ENCODE data around the gene IFTAP. TPM values are rescaled to one million over a fixed set of nuclear protein-coding genes. Genes with fewer than 3 reads are reported as not detected.
"Not testable (repeated sequence)": the region's sequence is repeated elsewhere in the genome, so short reads cannot be mapped to it uniquely, and the experiment has no call there.

Gene IFTAP
- total and polyA plus RNA-seq, 2 donors (not counting 3 experiments of a cell fraction or from before 2014, with no cell fraction given): 15.8 to 19.6 TPM

- POLR2A ChIA-PET: no interaction called here
- no peak for TF ChIP-seq EZH2 (IDR thresholded peaks at IDR 0.05; ENCODE audit: borderline replicate concordance, low read depth, low read length, severe bottlenecking)
- no peak for TF ChIP-seq FOS (IDR thresholded peaks at IDR 0.05; ENCODE audit: borderline replicate concordance, insufficient read depth, low read length)
- no peak for TF ChIP-seq MAX (IDR thresholded peaks at IDR 0.05; ENCODE audit: insufficient read depth, insufficient read length)
- TF ChIP-seq CTCF (IDR thresholded peaks at IDR 0.05; ENCODE audit: extremely low read depth in 1 of 2, insufficient read depth in 1 of 2, low read depth in 1 of 2, low read length in 2 of 2): no peak
- no peak for TF ChIP-seq POLR2A (IDR thresholded peaks at IDR 0.05; ENCODE audit: low read depth, low read length)
- no peak for TF ChIP-seq JUN (IDR thresholded peaks at IDR 0.05; ENCODE audit: borderline replicate concordance, insufficient read depth, insufficient read length, low read depth)
- TF ChIP-seq GATA2 (IDR thresholded peaks at IDR 0.05; ENCODE audit: insufficient read depth, insufficient read length, low read depth, low read length): no peak
- TF ChIP-seq MYC (IDR thresholded peaks at IDR 0.05; ENCODE audit: low read depth, low read length): no peak
- TF ChIP-seq POLR2AphosphoS5 (IDR thresholded peaks at IDR 0.05; ENCODE audit: insufficient read depth, low read depth, low read length): no peak
- BruUV-seq (replicated peaks): no TSS peak
Observed at GRCh38 chr11:36550385-36551115, 43.8 kb upstream of the IFTAP start.

GRCh38 chr11:36557390-36557789 lies 36.9 kb upstream of the IFTAP start:
- H3K36me3 ChIP-seq (ENCODE audit: control insufficient read depth in 2 of 2, extremely low read depth in 1 of 2, insufficient read depth in 2 of 2, low read length in 2 of 2); DNase-seq (ENCODE audit: low read depth, low spot score); H3K4me1 ChIP-seq (ENCODE audit: control insufficient read depth, extremely low read depth, insufficient read depth, low read length); FAIRE-seq; H3K9me1 ChIP-seq (replicated peaks; ENCODE audit: control insufficient read depth, extremely low read depth, insufficient read depth, low read length); H3K27me3 ChIP-seq (ENCODE audit: control insufficient read depth in 2 of 2, insufficient read depth in 2 of 2, low read length in 2 of 2); H3K27ac ChIP-seq (ENCODE audit: insufficient read depth, low read depth, low read length); H3K4me3 ChIP-seq (replicated peaks in 1 of 3; ENCODE audit: insufficient read depth in 1 of 3, low read depth in 1 of 3, low read length in 3 of 3); POLR2A ChIA-PET; H3K9ac ChIP-seq (replicated peaks; ENCODE audit: extremely low read depth, insufficient read depth, low read length); H4K20me1 ChIP-seq (replicated peaks; ENCODE audit: control insufficient read depth, extremely low read depth, insufficient read depth, low read length); H3K4me2 ChIP-seq (ENCODE audit: insufficient read depth, low read length); H3K9me3 ChIP-seq (replicated peaks; ENCODE audit: control insufficient read depth, insufficient read depth, low read length); intact Hi-C loops (cut with micrococcal nuclease); H3K79me2 ChIP-seq (ENCODE audit: control insufficient read depth, insufficient read depth, low read length); H2AFZ ChIP-seq (ENCODE audit: low read depth, low read length); CTCF ChIA-PET; BruUV-seq (replicated peaks); dilution Hi-C loops (cut with MboI; ENCODE audit: extremely low pct_ligation_motif_present, low sequenced_read_pairs): not testable (repeated sequence)

More at GRCh38 chr11:36550385-36551115, 43.8 kb upstream of the IFTAP start:
- dilution Hi-C loops (cut with MboI; ENCODE audit: extremely low pct_ligation_motif_present, low sequenced_read_pairs): no loop called here
- DNase-seq (ENCODE audit: low read depth, low spot score) (no peak), FAIRE-seq (no peak)
- no peak overlapping the region for H3K4me2 ChIP-seq (ENCODE audit: insufficient read depth, low read length)
- H3K9me1 ChIP-seq (replicated peaks; ENCODE audit: control insufficient read depth, extremely low read depth, insufficient read depth, low read length): no peaks in the 10 kb centered on the region
- no peaks in the 10 kb centered on the region for H4K20me1 ChIP-seq (replicated peaks; ENCODE audit: control insufficient read depth, extremely low read depth, insufficient read depth, low read length)
- intact Hi-C loops (cut with micrococcal nuclease): no loop called here
- H2AFZ ChIP-seq (ENCODE audit: low read depth, low read length): no peak overlapping the region
- H3K27me3 ChIP-seq (ENCODE audit: control insufficient read depth in 2 of 2, insufficient read depth in 2 of 2, low read length in 2 of 2): no peaks in the 10 kb centered on the region
- no peaks in the 10 kb centered on the region for H3K9me3 ChIP-seq (replicated peaks; ENCODE audit: control insufficient read depth, insufficient read depth, low read length)
- no peaks in the 10 kb centered on the region for H3K4me1 ChIP-seq (ENCODE audit: control insufficient read depth, extremely low read depth, insufficient read depth, low read length)
- CTCF ChIA-PET: interaction anchor here (1.8 to 2.4 kb wide), 2 partner anchors 14 to 197 kb away, joined by 5 to 10 read pairs; no protein-coding TSS in a partner anchor
- no peak overlapping the region for H3K27ac ChIP-seq (ENCODE audit: insufficient read depth, low read depth, low read length)
- no peak overlapping the region for H3K9ac ChIP-seq (replicated peaks; ENCODE audit: extremely low read depth, insufficient read depth, low read length)
- no peaks in the 10 kb centered on the region for H3K36me3 ChIP-seq (ENCODE audit: control insufficient read depth in 2 of 2, extremely low read depth in 1 of 2, insufficient read depth in 2 of 2, low read length in 2 of 2)
- no peaks in the 10 kb centered on the region for H3K79me2 ChIP-seq (ENCODE audit: control insufficient read depth, insufficient read depth, low read length)
- no peak overlapping the region for H3K4me3 ChIP-seq (replicated peaks in 1 of 3; ENCODE audit: insufficient read depth in 1 of 3, low read depth in 1 of 3, low read length in 3 of 3)

Measured in endothelial cell of umbilical vein (primary cell).